HepG2 (cell line): ENCODE results near the gene CDK14. TPM values are rescaled to one million over a fixed set of nuclear protein-coding genes. Genes with fewer than 3 reads are reported as not detected.

ENCODE experiments used
- ATAC-seq: fragments of 200-7000 bp; cut with Tn5 transposase; 3 replicates; pipeline ENCODE4 v1.9.1; 2020; ENCODE audit warnings: mild to moderate bottlenecking, moderate library complexity
- BruUV-seq: library from RNA; stranded (reverse); fragments of 400-500 nt; replicated peaks from 2 replicates; lab custom pipeline; 2021; lab: Mats Ljungman, UMichigan
- CTCF ChIA-PET: fragments of 300-600 bp; formaldehyde crosslinking; extraction: SDS; loops from one replicate; lab custom pipeline; 2021; ENCODE audit warnings: low total read pairs, inconsistent platforms, low intra/inter-chr PET ratio; lab: Yijun Ruan, JAX
- POLR2A ChIA-PET: fragments of 350-600 bp; sonication (Branson Sonifier 250); formaldehyde crosslinking; loops from one replicate; lab custom pipeline; 2020; ENCODE audit warnings: antibody characterized with exemption, inconsistent platforms; lab: Yijun Ruan, JAX
- DNase-seq: peaks from one replicate; pipeline ENCODE4 v3.0.0-alpha.2; 2015; ENCODE audit warnings: low spot score
- FAIRE-seq: peaks from 3 replicates; lab custom pipeline; 2011; peaks lifted over from hg19 to GRCh38; lab: Jason Lieb, UNC
- H2AFZ ChIP-seq: one replicate; pipeline ENCODE4 v1.6.1; 2011; ENCODE audit warnings: low read length, inconsistent platforms
- H3K27ac ChIP-seq: fragments of 300-600 bp; 3 replicates; pipeline ENCODE4 v1.8.0; 2011; ENCODE audit warnings: mixed run types, mild to moderate bottlenecking, mixed read lengths, low read length, inconsistent platforms; ENCODE audit not compliant: insufficient read depth; ENCODE audit errors: extremely low read length
- H3K27me3 ChIP-seq, 2 experiments: fragments of 200-600 bp in 1 of 2; 2 replicates in 1 of 2; 3 replicates in 1 of 2; pipeline versions ENCODE4 v1.6.0 to v1.8.0; 2011; ENCODE audit warnings: low read length in 2 of 2, mild to moderate bottlenecking in 2 of 2, moderate library complexity in 2 of 2, inconsistent platforms in 1 of 2; ENCODE audit not compliant: insufficient read depth in 2 of 2, control insufficient read depth in 1 of 2
- H3K36me3 ChIP-seq, 2 experiments: fragments of 200-600 bp in 1 of 2; replicated peaks in 1 of 2; 2 replicates in 1 of 2; 3 replicates in 1 of 2; pipeline versions ENCODE4 v1.5.1 to v1.8.0; 2011; ENCODE audit warnings: low read length in 2 of 2, inconsistent platforms in 1 of 2; ENCODE audit not compliant: insufficient read depth in 2 of 2, control insufficient read depth in 1 of 2
- H3K4me1 ChIP-seq: 2 replicates; pipeline ENCODE4 v1.5.1; 2012; ENCODE audit warnings: low read length, inconsistent platforms; ENCODE audit not compliant: insufficient read depth
- H3K4me2 ChIP-seq: 2 replicates; pipeline ENCODE4 v1.6.0; 2011; ENCODE audit warnings: low read depth, low read length, inconsistent platforms
- H3K4me3 ChIP-seq, 3 experiments: fragments of 200-600 bp in 1 of 3; sonication (generic), shearing (Covaris generic) in 1 of 3; replicated peaks in 1 of 3; 2 replicates each; pipeline ENCODE4 v1.5.1; 2011 to 2016; ENCODE audit warnings: low read length in 3 of 3, inconsistent platforms in 2 of 3, low read depth in 2 of 3, mild to moderate bottlenecking in 2 of 3, control low read depth in 1 of 3, mixed read lengths in 1 of 3; ENCODE audit not compliant: insufficient read depth in 1 of 3
- H3K79me2 ChIP-seq: one replicate; pipeline ENCODE4 v1.6.1; 2011; ENCODE audit warnings: low read length, inconsistent platforms; ENCODE audit not compliant: insufficient read depth
- H3K9ac ChIP-seq: 2 replicates; pipeline ENCODE4 v1.6.0; 2011; ENCODE audit warnings: mild to moderate bottlenecking, low read depth, low read length, inconsistent platforms; ENCODE audit not compliant: insufficient read depth
- H3K9me3 ChIP-seq: 2 replicates; pipeline ENCODE4 v1.5.1; 2012; ENCODE audit warnings: mild to moderate bottlenecking, low read length
- H4K20me1 ChIP-seq: 2 replicates; pipeline ENCODE4 v1.6.0; 2011; ENCODE audit warnings: inconsistent platforms, mild to moderate bottlenecking, low read length, moderate library complexity; ENCODE audit not compliant: insufficient read depth
- CHD4 ChIP-seq: fragments of 200-600 bp; sonication (generic); IDR thresholded peaks from 2 replicates; pipeline ENCODE4 v1.7.0; 2017; ENCODE audit warnings: mild to moderate bottlenecking, low read length, borderline replicate concordance
- HDAC2 ChIP-seq: sonication (generic); formaldehyde crosslinking; IDR thresholded peaks from 2 replicates; pipeline ENCODE4 v1.4.0; 2020; ENCODE audit warnings: missing genetic modification reagents
- KLF11 ChIP-seq: IDR thresholded peaks from 2 replicates; pipeline ENCODE4 v1.6.1; 2016; ENCODE audit warnings: missing compliant biosample characterization
- MBNL3 ChIP-seq: fragments of 250-450 bp; sonication (Bioruptor Pico); conservative IDR thresholded peaks from 2 replicates; pipeline ENCODE4 v1.8.0; 2022; ENCODE audit warnings: mild to moderate bottlenecking, inconsistent platforms
- RAD21 ChIP-seq: fragments of 450-650 bp; formaldehyde crosslinking; IDR thresholded peaks from 2 replicates; pipeline ENCODE4 v1.5.0; 2020; ENCODE audit warnings: mild to moderate bottlenecking
- RBM39 ChIP-seq: fragments of 200-400 bp; formaldehyde crosslinking; IDR thresholded peaks from one replicate; pipeline ENCODE4 v1.6.1; 2018; ENCODE audit warnings: antibody characterized with exemption, mild to moderate bottlenecking, low read depth, low read length; ENCODE audit not compliant: poor library complexity, severe bottlenecking
- ZBTB38 ChIP-seq: sonication (generic); formaldehyde crosslinking; IDR thresholded peaks from 2 replicates; pipeline ENCODE4 v1.5.1; 2020; ENCODE audit warnings: mild to moderate bottlenecking, missing genetic modification reagents
- ZKSCAN8 ChIP-seq: IDR thresholded peaks from 2 replicates; pipeline ENCODE4 v1.6.1; 2016; ENCODE audit warnings: borderline replicate concordance, missing genetic modification reagents, missing compliant biosample characterization
- ZNF101 ChIP-seq: sonication (generic); formaldehyde crosslinking; IDR thresholded peaks from 2 replicates; pipeline ENCODE4 v1.4.0; 2020; ENCODE audit warnings: mild to moderate bottlenecking, low read depth, missing genetic modification reagents, borderline replicate concordance
- ZNF354B ChIP-seq: sonication (generic); formaldehyde crosslinking; IDR thresholded peaks from 2 replicates; pipeline ENCODE4 v1.8.0; 2022; ENCODE audit warnings: mild to moderate bottlenecking, missing genetic modification reagents
- ZNF382 ChIP-seq: sonication (generic); formaldehyde crosslinking; IDR thresholded peaks from 2 replicates; pipeline ENCODE4 v1.5.0; 2020; ENCODE audit warnings: missing genetic modification reagents, mild to moderate bottlenecking, borderline replicate concordance
- ZSCAN9 ChIP-seq: IDR thresholded peaks from 2 replicates; pipeline ENCODE4 v1.6.1; 2016; ENCODE audit warnings: borderline replicate concordance
- WGBS: methylation state at CpG from one replicate; pipeline ENCODE4 v1.1.6; 2017; ENCODE audit warnings: low lambda C conversion rate; 5-methylcytosine and 5-hydroxymethylcytosine counted together
- in situ Hi-C: cut with HindIII; loops from 2 replicates; pipeline ENCODE4 v1.10.0; 2017; ENCODE audit warnings: low pct_unique_long_range_greater_than_20kb; ENCODE audit not compliant: extremely low pct_ligation_motif_present
- intact Hi-C: fragments of 100-400 bp; cut with micrococcal nuclease; formaldehyde crosslinking; loops from one replicate; pipeline ENCODE4 v1.10.0; 2022; ENCODE audit not compliant: unreplicated experiment
- polyA plus RNA-seq, 8 experiments: library from polyadenylated mRNA; depleted of rRNA in 3 of 8; stranded (reverse) in 7 of 8; unstranded in 1 of 8; fragments of >200 nt; fragmentation: Illumina TruSeq in 4 of 8; extraction: Trizol in 4 of 8; gene quantifications; 2 replicates each; pipeline versions ENCODE4 v1.2.1 to v1.2.3, GENCODE V29; 2011 to 2016; ENCODE audit warnings: low read depth in 4 of 8, missing spikeins in 1 of 8, mixed read lengths in 1 of 8; ENCODE audit not compliant: insufficient read depth in 1 of 8
- total RNA-seq, 5 experiments: library from RNA; depleted of rRNA; stranded (reverse); fragments of >200 nt; fragmentation: Illumina TruSeq; extraction: Trizol; gene quantifications; 2 replicates each; pipeline ENCODE4 v1.2.3, GENCODE V29; 2016; ENCODE audit warnings: low read depth in 1 of 5
- TF ChIP-seq, protein P1 (sequence below): sonication (generic); formaldehyde crosslinking; IDR thresholded peaks from 2 replicates; pipeline ENCODE4 v1.9.0; 2021; ENCODE audit warnings: missing genetic modification reagents, mild to moderate bottlenecking, borderline replicate concordance
- TF ChIP-seq, protein P2 (sequence below): sonication (generic); formaldehyde crosslinking; IDR thresholded peaks from 2 replicates; pipeline ENCODE4 v1.9.0; 2021; ENCODE audit warnings: missing genetic modification reagents, mild to moderate bottlenecking, borderline replicate concordance
- TF ChIP-seq, protein P3 (sequence below): sonication (generic); formaldehyde crosslinking; IDR thresholded peaks from 2 replicates; pipeline ENCODE4 v1.8.1; 2022; ENCODE audit warnings: low read depth, mild to moderate bottlenecking, missing genetic modification reagents

Gene CDK14
- total and polyA plus RNA-seq, 2 of the 13 experiments (the other 11 are each of a cell fraction or from before 2014, with no cell fraction given) = 0.26 to 0.71 TPM

DNA sequence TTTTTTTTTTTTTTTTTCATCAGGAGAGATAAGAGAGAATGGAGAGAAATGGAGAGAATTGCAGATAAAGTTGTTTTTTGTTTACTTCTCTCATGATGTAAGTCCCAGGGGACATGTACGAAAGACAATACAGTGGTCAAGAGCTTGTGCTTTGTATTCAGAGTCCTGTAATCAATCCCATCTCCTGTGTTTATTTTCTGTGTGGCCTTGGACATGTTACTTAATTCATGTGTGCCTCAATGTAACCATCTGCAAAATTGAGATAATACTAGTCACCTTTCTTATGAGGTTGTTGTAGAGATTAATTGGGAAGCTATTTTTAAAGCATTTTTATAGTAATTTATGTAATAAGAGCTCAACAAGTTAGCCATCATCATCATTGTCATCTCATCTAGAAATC lies 117.5 kb downstream of the CDK14 start (continued):
- TF ChIP-seq CHD4 (no peak), RAD21 (CRISPR knock-in tag) (no peak)
- TF ChIP-seq, protein P1, sequence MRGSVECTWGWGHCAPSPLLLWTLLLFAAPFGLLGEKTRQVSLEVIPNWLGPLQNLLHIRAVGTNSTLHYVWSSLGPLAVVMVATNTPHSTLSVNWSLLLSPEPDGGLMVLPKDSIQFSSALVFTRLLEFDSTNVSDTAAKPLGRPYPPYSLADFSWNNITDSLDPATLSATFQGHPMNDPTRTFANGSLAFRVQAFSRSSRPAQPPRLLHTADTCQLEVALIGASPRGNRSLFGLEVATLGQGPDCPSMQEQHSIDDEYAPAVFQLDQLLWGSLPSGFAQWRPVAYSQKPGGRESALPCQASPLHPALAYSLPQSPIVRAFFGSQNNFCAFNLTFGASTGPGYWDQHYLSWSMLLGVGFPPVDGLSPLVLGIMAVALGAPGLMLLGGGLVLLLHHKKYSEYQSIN (CRISPR knock-in tag) = no peak

DNA sequence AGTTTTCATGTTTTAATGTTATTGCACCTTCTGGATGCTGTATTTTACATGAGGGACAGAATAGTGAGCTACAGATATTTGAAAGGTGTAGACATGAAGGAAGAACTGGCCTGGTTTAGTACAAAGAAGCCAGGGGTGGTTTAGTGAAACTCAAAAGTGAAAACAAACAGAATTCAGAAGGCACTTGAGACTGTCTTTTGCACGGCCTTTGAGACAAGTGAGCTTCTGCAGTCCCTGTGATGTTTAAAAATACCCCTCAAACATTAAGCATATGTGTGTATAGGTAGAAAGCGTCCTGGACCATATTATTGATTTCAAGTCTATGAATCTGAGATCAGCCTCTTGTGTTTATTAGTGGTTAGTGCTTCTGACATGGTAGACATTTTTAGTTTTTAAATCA lies 118.9 kb downstream of the CDK14 start:
- POLR2A ChIA-PET = no interaction called here

More for the DNA sequence above, 118.9 kb downstream of the CDK14 start:
- H3K27me3 ChIP-seq = no peaks in the 10 kb centered on the region
- H3K4me3 ChIP-seq = no peak overlapping the region
- FAIRE-seq = no peak
- H2AFZ ChIP-seq = no peak overlapping the region
- TF ChIP-seq RBM39 (no peak), HDAC2 (CRISPR knock-in tag) (no peak), ZNF382 (no peak), ZSCAN9 (no peak), ZNF354B (CRISPR knock-in tag) (no peak), KLF11 (CRISPR knock-in tag) (no peak), ZBTB38 (CRISPR knock-in tag) (no peak), ZKSCAN8 (CRISPR knock-in tag) (no peak), MBNL3 (CRISPR knock-in tag) (no peak), ZNF101 (no peak)
- TF ChIP-seq, protein P2, sequence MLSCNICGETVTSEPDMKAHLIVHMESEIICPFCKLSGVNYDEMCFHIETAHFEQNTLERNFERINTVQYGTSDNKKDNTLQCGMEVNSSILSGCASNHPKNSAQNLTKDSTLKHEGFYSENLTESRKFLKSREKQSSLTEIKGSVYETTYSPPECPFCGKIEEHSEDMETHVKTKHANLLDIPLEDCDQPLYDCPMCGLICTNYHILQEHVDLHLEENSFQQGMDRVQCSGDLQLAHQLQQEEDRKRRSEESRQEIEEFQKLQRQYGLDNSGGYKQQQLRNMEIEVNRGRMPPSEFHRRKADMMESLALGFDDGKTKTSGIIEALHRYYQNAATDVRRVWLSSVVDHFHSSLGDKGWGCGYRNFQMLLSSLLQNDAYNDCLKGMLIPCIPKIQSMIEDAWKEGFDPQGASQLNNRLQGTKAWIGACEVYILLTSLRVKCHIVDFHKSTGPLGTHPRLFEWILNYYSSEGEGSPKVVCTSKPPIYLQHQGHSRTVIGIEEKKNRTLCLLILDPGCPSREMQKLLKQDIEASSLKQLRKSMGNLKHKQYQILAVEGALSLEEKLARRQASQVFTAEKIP (CRISPR knock-in tag) = no peak
- TF ChIP-seq, protein P3, sequence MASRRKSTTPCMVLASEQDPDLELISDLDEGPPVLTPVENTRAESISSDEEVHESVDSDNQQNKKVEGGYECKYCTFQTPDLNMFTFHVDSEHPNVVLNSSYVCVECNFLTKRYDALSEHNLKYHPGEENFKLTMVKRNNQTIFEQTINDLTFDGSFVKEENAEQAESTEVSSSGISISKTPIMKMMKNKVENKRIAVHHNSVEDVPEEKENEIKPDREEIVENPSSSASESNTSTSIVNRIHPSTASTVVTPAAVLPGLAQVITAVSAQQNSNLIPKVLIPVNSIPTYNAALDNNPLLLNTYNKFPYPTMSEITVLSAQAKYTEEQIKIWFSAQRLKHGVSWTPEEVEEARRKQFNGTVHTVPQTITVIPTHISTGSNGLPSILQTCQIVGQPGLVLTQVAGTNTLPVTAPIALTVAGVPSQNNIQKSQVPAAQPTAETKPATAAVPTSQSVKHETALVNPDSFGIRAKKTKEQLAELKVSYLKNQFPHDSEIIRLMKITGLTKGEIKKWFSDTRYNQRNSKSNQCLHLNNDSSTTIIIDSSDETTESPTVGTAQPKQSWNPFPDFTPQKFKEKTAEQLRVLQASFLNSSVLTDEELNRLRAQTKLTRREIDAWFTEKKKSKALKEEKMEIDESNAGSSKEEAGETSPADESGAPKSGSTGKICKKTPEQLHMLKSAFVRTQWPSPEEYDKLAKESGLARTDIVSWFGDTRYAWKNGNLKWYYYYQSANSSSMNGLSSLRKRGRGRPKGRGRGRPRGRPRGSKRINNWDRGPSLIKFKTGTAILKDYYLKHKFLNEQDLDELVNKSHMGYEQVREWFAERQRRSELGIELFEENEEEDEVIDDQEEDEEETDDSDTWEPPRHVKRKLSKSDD = no peak
- no peaks in the 10 kb centered on the region for H4K20me1 ChIP-seq
- H3K27ac ChIP-seq = no peak overlapping the region
- intact Hi-C loops = no loop called here
- no peak overlapping the region for H3K4me2 ChIP-seq
- DNase-seq = no peak
- CTCF ChIA-PET = no interaction called here
- BruUV-seq = no TSS peak
- H3K9ac ChIP-seq = no peak overlapping the region
- peaks cover 32% of the 10 kb centered on the region for H3K4me1 ChIP-seq
- H3K9me3 ChIP-seq = no peaks in the 10 kb centered on the region
- no peaks in the 10 kb centered on the region for H3K36me3 ChIP-seq
- no peak for ATAC-seq
- in situ Hi-C loops = loop anchor here (25.0 kb wide), 1 partner anchor 297 kb away; no protein-coding TSS in a partner anchor
- no peaks in the 10 kb centered on the region for H3K79me2 ChIP-seq
- 22% methylated on average over 2 of the region's 2 CpGs for WGBS
